ENCODE measurements around the gene RSPH9. TPM values are rescaled to one million over a fixed set of nuclear protein-coding genes. Genes with fewer than 3 reads are reported as not detected.

RSPH9 gene
- total RNA-seq, 4 donors from 2014 or later, result 0.24 to 0.57 TPM; not detected in 2

DNA sequence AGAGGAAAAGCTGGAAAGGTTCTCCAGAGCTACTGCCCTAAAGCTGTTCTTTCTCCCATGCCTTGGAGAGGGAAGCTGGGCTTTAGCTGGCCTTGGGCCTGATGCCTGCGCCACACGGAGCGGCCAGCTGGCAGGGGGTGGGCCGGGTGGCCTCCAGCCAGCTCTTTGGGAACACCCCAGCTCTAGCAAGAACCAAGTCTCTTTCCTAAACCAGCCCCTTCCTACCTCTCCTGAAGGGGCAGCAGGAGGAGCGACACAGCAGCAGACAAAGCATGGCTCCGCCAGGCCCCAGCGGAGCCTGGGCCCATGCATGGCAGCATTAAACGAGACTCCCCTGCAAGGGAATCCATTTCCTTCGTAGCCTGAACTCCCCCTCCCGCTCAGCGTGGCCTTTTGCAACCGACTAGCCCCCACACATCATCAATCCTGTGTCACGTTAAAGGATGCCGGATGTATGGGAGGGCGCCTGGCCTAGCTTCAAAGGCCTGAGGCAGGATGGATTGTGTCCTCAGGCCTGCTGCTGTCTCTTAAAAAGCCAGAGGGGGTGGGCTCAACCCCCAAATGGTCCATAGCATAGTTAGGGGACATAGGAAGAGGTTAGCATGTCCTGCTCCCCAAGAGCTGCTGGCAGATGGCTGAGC is 28.7 kb downstream of the RSPH9 start:
- Histone ChIP-seq H3K9me3 (no peaks in the 10 kb centered on the region), H3K27ac (no peak overlapping the region), H3K27me3 (no peaks in the 10 kb centered on the region), H3K4me3 (no peak overlapping the region), H3K4me1 (peaks cover 22% of the 10 kb centered on the region), H3K36me3 (peaks cover 80% of the 10 kb centered on the region)
- no peak for DNase-seq (ENCODE audit: low spot score in 2 of 2)
- 77% methylated on average over 13 of the region's 15 CpGs for WGBS
- TF ChIP-seq, protein P1, sequence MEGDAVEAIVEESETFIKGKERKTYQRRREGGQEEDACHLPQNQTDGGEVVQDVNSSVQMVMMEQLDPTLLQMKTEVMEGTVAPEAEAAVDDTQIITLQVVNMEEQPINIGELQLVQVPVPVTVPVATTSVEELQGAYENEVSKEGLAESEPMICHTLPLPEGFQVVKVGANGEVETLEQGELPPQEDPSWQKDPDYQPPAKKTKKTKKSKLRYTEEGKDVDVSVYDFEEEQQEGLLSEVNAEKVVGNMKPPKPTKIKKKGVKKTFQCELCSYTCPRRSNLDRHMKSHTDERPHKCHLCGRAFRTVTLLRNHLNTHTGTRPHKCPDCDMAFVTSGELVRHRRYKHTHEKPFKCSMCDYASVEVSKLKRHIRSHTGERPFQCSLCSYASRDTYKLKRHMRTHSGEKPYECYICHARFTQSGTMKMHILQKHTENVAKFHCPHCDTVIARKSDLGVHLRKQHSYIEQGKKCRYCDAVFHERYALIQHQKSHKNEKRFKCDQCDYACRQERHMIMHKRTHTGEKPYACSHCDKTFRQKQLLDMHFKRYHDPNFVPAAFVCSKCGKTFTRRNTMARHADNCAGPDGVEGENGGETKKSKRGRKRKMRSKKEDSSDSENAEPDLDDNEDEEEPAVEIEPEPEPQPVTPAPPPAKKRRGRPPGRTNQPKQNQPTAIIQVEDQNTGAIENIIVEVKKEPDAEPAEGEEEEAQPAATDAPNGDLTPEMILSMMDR (IDR thresholded peaks at IDR 0.05), result no peak
- TF ChIP-seq POLR2AphosphoS5 (IDR thresholded peaks at IDR 0.05) (no peak), EP300 (IDR thresholded peaks at IDR 0.05) (no peak), POLR2A (IDR thresholded peaks at IDR 0.05) (no peak)

DNA sequence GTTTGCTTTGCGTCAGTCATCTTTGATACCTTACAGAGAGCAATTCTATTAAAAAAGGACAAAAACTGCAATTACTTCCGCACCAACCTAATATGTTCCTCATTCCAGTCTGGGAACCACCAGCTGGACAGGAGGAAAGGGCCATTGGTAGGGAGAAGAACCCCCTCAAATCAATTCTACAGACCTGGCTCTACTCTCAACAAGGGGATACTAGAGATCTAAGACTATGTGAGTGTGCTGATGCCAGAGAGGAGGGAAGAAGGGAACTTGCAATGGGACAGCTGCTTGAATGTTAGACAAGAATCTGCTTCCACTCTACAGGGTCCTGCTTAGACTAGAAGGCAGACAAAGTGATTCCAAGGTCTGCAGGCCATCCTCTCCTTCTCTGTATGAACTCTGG is 29.5 kb downstream of the RSPH9 start:
- H3K27me3 ChIP-seq, result no peaks in the 10 kb centered on the region
- peaks cover 87% of the 10 kb centered on the region for H3K36me3 ChIP-seq
- no peaks in the 10 kb centered on the region for H3K9me3 ChIP-seq
- H3K4me3 ChIP-seq, result no peak overlapping the region
- no peak for DNase-seq (ENCODE audit: low spot score in 2 of 2)
- no peak for TF ChIP-seq POLR2AphosphoS5 (IDR thresholded peaks at IDR 0.05)
- TF ChIP-seq, protein P1 (IDR thresholded peaks at IDR 0.05), result no peak
- no peak for TF ChIP-seq EP300 (IDR thresholded peaks at IDR 0.05)
- TF ChIP-seq POLR2A (IDR thresholded peaks at IDR 0.05), result no peak
- peaks cover 15% of the 10 kb centered on the region for H3K4me1 ChIP-seq
- WGBS, result 100% methylated on average over 2 of the region's 2 CpGs
- H3K27ac ChIP-seq, result no peak overlapping the region

DNA sequence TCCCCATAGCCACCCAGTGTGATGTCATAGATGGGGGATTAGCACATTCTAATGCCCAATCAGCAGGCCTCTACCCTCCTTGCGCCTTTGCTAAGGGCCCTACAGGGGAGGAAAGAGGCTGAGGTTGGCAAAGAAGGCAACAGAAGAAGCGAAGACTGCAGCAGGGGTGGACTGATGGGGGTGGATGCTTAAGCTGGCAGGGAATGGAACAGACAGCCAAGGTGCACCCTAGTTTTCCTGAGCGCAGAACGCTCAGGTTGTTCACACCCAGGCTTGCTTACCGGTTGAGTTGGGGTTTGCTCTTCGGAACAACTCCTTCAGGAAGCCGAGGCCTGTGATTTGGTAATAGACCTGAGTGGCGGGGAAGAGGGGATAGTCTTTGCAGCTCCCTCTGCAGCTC is 30.1 kb downstream of the RSPH9 start:
- peaks cover 93% of the 10 kb centered on the region for H3K36me3 ChIP-seq

DNA sequence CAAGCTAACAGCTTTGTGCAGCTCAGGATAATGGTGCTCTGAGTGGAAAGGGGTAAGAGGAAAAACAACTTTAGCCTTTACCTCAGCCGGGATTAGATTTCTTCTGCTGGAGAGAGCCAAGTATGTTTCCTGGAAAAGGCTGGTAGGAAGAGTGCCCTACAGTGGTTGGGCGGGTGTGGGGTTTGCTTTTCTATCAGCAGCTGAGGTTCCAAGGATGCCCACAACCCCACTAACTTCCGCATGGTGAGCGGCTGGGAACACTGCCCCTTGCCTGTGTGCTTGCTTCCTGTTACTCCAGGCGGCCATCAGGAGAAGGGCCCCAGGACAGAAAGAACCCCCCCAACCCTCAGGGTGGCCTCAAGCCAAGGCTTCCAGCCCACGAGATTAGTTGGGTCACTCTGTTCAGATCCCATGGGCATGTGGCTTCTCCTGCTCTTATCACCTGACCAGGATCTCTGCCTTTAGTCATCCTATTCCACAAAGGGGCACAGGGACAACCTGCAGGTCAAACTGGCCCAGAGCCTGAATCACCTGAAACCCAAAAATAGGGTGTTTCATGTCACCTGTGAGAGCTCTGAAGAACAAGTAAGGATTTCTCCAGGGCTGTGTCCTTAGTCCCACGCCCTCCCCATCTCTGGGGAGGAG is 32.2 kb downstream of the RSPH9 start:
- H3K27ac ChIP-seq, result no peak overlapping the region
- no peak for DNase-seq (ENCODE audit: low spot score in 2 of 2)
- H3K9me3 ChIP-seq, result no peaks in the 10 kb centered on the region
- H3K36me3 ChIP-seq, result peaks cover 88% of the 10 kb centered on the region
- 86% methylated on average over 7 of the region's 7 CpGs for WGBS
- H3K27me3 ChIP-seq, result no peaks in the 10 kb centered on the region
- TF ChIP-seq EP300 (IDR thresholded peaks at IDR 0.05), result no peak
- TF ChIP-seq POLR2AphosphoS5 (IDR thresholded peaks at IDR 0.05), result no peak
- TF ChIP-seq, protein P1 (IDR thresholded peaks at IDR 0.05), result no peak
- no peak for TF ChIP-seq POLR2A (IDR thresholded peaks at IDR 0.05)
- H3K4me1 ChIP-seq, result no peaks in the 10 kb centered on the region
- H3K4me3 ChIP-seq, result no peak overlapping the region

More for the DNA sequence above, 30.1 kb downstream of the RSPH9 start:
- Histone ChIP-seq H3K4me3 (no peak overlapping the region), H3K9me3 (no peaks in the 10 kb centered on the region), H3K27me3 (no peaks in the 10 kb centered on the region), H3K4me1 (peaks cover 9% of the 10 kb centered on the region), H3K27ac (no peak overlapping the region)
- DNase-seq (ENCODE audit: low spot score in 2 of 2), result no peak
- 95% methylated on average over 8 of the region's 8 CpGs for WGBS
- no peak for TF ChIP-seq POLR2AphosphoS5 (IDR thresholded peaks at IDR 0.05)
- TF ChIP-seq, protein P1 (IDR thresholded peaks at IDR 0.05), result no peak

DNA sequence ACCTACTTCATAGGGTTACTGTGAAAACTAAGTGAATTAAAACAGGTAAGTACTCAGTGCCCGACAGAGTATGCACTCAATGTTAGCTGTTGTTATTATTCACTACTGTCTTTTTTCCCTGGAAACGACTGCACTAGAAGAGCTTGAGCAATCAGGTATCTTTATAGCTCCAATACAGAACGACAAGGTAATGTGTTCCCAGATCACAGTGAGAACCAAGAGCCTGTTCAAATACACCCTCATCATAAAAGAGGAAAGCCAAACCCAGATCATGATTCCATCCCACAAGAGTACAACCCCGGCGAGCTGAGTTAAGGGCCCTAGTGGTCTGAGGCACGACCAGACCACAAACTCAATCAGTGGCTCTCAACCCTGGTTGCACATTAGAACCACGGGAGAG is 32.9 kb downstream of the RSPH9 start:
- 87% methylated on average over 7 of the region's 7 CpGs for WGBS
- no peaks in the 10 kb centered on the region for H3K9me3 ChIP-seq
- no peaks in the 10 kb centered on the region for H3K27me3 ChIP-seq
- H3K4me3 ChIP-seq, result no peak overlapping the region
- peaks cover 2% of the 10 kb centered on the region for H3K4me1 ChIP-seq
- no peak for TF ChIP-seq POLR2A (IDR thresholded peaks at IDR 0.05)
- TF ChIP-seq, protein P1 (IDR thresholded peaks at IDR 0.05), result no peak
- no peak for TF ChIP-seq POLR2AphosphoS5 (IDR thresholded peaks at IDR 0.05)
- no peak for TF ChIP-seq EP300 (IDR thresholded peaks at IDR 0.05)
- no peak for DNase-seq (ENCODE audit: low spot score in 2 of 2)
- H3K27ac ChIP-seq, result no peak overlapping the region
- peaks cover 81% of the 10 kb centered on the region for H3K36me3 ChIP-seq

Data from suprapubic skin (tissue), 4 donors.